ENCODE measurements around the gene CAMTA1.

The CAMTA1 gene

DNA sequence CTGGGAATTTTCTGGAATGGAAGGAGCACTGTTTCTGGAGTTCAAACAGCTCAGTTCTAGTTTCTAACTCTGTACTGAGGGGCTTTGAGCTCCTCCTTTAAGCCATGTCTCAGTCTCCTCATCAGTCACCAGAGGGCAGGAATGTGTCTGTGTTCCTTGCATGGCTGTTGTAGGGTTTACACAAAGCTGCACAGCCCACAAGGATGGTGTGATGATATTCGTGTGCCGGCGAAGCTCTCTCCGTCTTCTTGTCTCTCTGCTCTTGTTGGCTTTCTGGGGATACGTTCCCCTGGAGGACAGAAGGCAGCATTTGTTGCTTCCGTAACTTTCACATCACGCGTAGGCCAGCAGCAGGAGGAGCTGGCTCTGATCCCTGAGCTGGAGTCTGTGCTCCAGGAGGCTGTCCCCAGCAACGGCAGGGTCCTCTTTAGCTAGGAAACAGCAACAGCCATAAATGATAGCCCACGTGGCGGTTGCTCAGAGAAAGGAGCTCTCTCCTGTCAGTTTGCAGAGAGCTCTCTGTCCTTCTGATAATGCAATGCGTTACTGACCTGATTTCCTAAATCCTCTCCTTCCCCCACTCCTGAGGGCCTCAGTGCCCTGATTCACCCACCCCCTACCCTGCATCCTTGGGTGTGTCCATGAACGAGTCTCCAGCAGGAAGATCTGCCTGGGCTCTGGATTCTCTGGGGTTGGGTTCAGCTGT, 796.7 kb downstream of the CAMTA1 start:
- no peaks in the 10 kb centered on the region for H3K27me3 ChIP-seq (ENCODE audit: insufficient read depth, low read length)
- H3K36me3 ChIP-seq (ENCODE audit: insufficient read depth, low read length) = no peaks in the 10 kb centered on the region
- no peak overlapping the region for H3K27ac ChIP-seq (ENCODE audit: low read depth, low read length)
- H3K4me3 ChIP-seq (ENCODE audit: low read length) = no peak overlapping the region
- no peak overlapping the region for H3K9ac ChIP-seq (ENCODE audit: low read depth, low read length)
- H3K9me3 ChIP-seq (ENCODE audit: insufficient read depth, low read depth, low read length) = no peaks in the 10 kb centered on the region
- no peaks in the 10 kb centered on the region for H3K4me1 ChIP-seq (ENCODE audit: insufficient read depth, low read length)
- WGBS = 91% methylated on average over 13 of the region's 13 CpGs

DNA sequence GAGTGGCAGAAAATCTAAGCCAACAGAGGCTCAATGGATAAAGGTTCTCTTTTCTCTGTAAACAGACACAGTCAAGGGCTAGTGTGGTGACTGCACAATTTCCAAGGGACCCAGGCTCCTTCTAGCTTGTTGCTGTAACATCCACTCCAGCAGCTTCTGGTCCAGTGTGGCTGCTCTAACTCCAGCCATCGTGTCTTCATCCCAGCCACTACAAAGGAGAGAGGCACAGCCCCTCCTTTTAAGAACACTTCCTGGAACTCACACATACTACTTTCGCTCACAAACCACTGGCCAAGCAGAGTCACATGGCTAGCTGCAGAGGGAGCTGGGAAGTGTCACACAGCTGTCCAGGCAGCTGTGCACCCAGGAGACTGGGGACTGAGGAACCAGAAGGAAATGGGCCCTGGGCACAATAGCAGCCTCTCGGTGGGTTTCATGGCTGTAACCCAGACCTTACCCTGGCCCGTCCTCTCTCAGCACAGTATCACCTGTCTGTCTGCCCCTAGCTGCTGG, 797.3 kb downstream of the CAMTA1 start:
- no peaks in the 10 kb centered on the region for H3K4me1 ChIP-seq (ENCODE audit: insufficient read depth, low read length)
- no peak overlapping the region for H3K4me3 ChIP-seq (ENCODE audit: low read length)
- no peaks in the 10 kb centered on the region for H3K36me3 ChIP-seq (ENCODE audit: insufficient read depth, low read length)
- H3K27ac ChIP-seq (ENCODE audit: low read depth, low read length) = no peak overlapping the region
- no peak overlapping the region for H3K9ac ChIP-seq (ENCODE audit: low read depth, low read length)
- H3K9me3 ChIP-seq (ENCODE audit: insufficient read depth, low read depth, low read length) = no peaks in the 10 kb centered on the region
- 95% methylated on average over 4 of the region's 4 CpGs for WGBS
- H3K27me3 ChIP-seq (ENCODE audit: insufficient read depth, low read length) = no peaks in the 10 kb centered on the region

DNA sequence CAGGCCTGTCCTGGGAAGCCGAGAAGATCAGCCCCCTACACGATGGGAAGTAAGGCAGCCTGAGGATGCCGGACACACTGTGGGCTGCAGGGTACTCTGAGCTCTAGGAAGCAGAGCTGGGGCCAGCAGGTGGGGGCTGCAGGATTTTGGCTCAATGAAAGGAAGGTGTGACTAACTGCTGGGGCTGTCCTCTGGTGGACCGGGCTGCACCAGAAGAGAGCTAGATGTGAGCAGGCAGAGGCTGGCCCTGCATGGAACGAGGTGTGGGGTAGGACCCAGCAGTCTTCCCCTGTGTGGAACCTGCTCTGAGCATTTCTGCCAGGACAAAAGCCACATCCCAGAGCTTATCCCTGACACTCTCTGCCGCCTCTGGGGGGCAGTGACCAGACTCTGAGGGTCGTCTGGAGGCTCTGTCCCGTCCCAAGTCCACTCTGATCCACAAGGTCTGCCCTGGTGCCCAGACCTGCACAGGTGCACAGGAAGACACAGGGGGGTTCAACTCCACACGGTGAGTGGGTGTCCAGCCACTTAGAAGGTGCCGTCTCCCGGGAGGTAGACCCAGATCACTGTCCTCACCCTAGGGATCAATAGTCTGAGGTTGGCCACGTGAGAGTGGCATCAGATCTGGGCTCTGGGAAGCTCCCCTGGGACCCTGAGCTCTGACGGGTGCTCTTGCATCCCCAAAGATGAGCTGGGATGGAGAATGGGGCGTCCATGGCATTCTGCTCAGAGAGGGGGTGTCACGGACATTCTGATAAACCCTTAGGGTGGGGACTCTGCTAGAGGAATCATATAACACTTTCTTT, 798.2 kb downstream of the CAMTA1 start:
- WGBS = 82% methylated on average over 15 of the region's 15 CpGs

DNA sequence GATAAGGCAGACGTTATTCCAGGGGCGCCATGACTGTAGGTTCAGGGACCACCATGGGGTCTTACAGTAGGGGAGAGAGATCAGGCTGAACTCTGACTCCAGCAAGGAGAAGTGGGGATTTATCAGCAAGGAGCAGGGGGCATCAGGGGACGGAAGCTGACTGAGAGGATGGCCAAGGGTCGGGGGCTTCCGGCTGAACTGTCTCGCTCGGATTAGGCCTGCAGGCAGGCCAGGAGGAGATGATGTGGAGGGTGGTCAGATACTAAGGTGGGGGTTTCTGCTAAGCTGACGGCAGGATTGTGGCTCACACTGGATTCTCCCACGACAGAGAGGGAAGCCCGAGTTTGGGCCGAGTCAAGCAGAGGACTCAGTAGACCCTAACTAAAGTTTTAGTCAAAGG, 798.9 kb downstream of the CAMTA1 start:
- Histone ChIP-seq H3K9ac (ENCODE audit: low read depth, low read length) (no peak overlapping the region), H3K27me3 (ENCODE audit: insufficient read depth, low read length) (no peaks in the 10 kb centered on the region), H3K4me3 (ENCODE audit: low read length) (no peak overlapping the region), H3K36me3 (ENCODE audit: insufficient read depth, low read length) (no peaks in the 10 kb centered on the region), H3K27ac (ENCODE audit: low read depth, low read length) (no peak overlapping the region), H3K4me1 (ENCODE audit: insufficient read depth, low read length) (no peaks in the 10 kb centered on the region), H3K9me3 (ENCODE audit: insufficient read depth, low read depth, low read length) (no peaks in the 10 kb centered on the region)
- WGBS = 92% methylated on average over 11 of the region's 11 CpGs

More for the DNA sequence above, 798.2 kb downstream of the CAMTA1 start:
- Histone ChIP-seq H3K9ac (ENCODE audit: low read depth, low read length) (no peak overlapping the region), H3K27me3 (ENCODE audit: insufficient read depth, low read length) (no peaks in the 10 kb centered on the region), H3K4me1 (ENCODE audit: insufficient read depth, low read length) (no peaks in the 10 kb centered on the region), H3K9me3 (ENCODE audit: insufficient read depth, low read depth, low read length) (no peaks in the 10 kb centered on the region), H3K4me3 (ENCODE audit: low read length) (no peak overlapping the region), H3K36me3 (ENCODE audit: insufficient read depth, low read length) (no peaks in the 10 kb centered on the region), H3K27ac (ENCODE audit: low read depth, low read length) (no peak overlapping the region)

DNA sequence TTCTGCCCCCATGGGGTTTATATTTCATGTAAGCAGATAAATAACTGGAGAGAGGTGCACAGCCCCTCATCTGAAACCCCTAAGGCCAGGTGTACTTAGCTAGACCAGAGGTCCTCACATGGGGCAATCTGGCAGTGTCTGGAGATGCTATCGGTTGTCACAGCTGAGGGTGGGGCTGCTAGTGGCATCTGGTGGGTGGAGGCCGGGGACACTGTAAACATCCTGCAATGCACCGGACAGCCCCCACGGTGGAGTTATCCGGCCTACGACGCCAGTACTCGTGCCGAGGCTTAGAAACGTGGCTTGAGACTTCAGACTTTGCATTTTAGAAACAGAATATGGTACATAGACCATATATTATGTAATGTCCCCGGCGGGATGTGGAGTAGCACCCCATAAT, 799.4 kb downstream of the CAMTA1 start:
- no peak overlapping the region for H3K9ac ChIP-seq (ENCODE audit: low read depth, low read length)
- H3K27me3 ChIP-seq (ENCODE audit: insufficient read depth, low read length) = no peaks in the 10 kb centered on the region
- no peaks in the 10 kb centered on the region for H3K36me3 ChIP-seq (ENCODE audit: insufficient read depth, low read length)
- H3K27ac ChIP-seq (ENCODE audit: low read depth, low read length) = no peak overlapping the region
- H3K9me3 ChIP-seq (ENCODE audit: insufficient read depth, low read depth, low read length) = no peaks in the 10 kb centered on the region
- WGBS = 91% methylated on average over 10 of the region's 12 CpGs
- no peaks in the 10 kb centered on the region for H3K4me1 ChIP-seq (ENCODE audit: insufficient read depth, low read length)
- no peak overlapping the region for H3K4me3 ChIP-seq (ENCODE audit: low read length)

DNA sequence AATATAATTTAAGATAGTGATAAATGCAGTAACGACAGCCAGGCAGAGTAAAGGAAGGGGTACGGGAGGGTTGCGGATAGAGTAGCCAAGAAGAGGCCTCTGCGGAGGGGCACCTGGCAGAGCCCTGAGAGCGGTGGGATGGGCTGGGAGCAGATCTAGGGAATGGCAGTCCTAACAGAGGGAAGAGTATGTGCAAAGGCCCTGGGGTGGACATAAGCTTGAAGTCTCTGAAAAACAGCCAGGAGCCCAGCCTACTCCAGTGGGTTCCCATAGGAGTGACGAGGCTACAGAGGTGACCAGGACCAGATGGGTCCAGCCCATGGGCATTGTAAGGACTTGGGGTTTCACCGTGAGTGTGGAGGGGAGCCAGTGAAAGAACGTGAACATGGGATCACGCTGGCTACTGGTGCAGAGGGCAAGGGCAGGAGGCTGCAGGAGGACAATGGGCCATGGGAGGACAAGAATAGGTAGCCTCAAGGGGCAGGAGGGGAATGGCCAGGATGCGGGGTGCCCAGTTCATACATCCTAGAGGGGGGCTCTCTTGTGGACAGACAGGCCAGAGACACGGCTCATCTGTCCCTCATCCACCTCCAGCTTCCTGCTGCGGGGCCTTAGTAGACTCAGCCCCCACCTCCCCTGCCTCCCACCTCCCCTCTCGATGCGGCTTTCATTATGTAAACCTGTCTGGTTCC, 800.1 kb downstream of the CAMTA1 start:
- 92% methylated on average over 14 of the region's 14 CpGs for WGBS
- Histone ChIP-seq H3K36me3 (ENCODE audit: insufficient read depth, low read length) (no peaks in the 10 kb centered on the region), H3K9ac (ENCODE audit: low read depth, low read length) (no peak overlapping the region), H3K4me3 (ENCODE audit: low read length) (no peak overlapping the region), H3K27ac (ENCODE audit: low read depth, low read length) (no peak overlapping the region), H3K27me3 (ENCODE audit: insufficient read depth, low read length) (no peaks in the 10 kb centered on the region), H3K9me3 (ENCODE audit: insufficient read depth, low read depth, low read length) (no peaks in the 10 kb centered on the region), H3K4me1 (ENCODE audit: insufficient read depth, low read length) (no peaks in the 10 kb centered on the region)

DNA sequence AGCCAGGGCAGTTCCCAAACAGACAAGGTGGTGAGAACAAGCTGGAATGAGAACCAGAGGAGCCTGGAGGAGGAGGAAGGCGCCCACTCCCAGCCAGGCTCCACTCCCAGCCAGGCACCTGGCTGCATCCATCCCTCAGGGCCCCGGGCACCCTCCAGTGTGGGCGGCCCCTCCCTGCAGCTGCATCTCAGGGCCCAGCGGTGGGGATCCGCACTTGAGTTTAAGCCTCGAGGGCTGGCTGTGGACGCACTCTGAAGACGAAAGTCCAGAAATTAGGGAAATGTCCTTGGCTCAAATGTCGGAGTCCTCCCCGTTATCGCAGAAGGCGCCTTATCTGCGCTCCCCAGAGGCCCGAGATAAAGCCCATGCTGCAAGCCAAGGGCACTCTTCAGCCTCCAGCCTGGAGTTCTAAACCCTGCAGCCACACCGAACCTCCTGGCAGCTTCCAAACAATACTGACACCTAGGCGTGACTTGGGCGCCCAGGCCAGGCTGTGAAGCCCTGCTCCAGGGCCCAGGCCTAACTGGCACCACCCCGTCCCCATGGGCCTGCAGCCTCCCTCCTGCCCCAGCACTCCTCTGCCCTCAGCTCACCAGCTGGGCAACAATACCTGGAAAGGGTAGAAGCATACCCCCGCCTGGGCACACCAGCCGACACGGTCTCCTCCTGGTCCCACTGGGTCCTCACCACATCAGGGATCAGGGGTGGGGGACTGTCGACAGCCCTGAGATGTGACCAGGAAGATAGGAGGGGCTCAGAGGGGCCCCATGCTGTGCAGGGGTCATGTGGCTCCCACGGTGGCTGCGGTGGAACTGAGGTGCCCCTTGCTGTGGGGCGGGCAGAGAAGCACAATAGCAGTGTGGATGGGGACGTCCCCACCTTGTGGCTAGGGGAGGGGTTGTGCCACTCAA, 801.0 kb downstream of the CAMTA1 start:
- Histone ChIP-seq H3K36me3 (ENCODE audit: insufficient read depth, low read length) (no peaks in the 10 kb centered on the region), H3K9ac (ENCODE audit: low read depth, low read length) (no peak overlapping the region), H3K9me3 (ENCODE audit: insufficient read depth, low read depth, low read length) (no peaks in the 10 kb centered on the region), H3K4me3 (ENCODE audit: low read length) (no peak overlapping the region), H3K27me3 (ENCODE audit: insufficient read depth, low read length) (no peaks in the 10 kb centered on the region), H3K4me1 (ENCODE audit: insufficient read depth, low read length) (no peaks in the 10 kb centered on the region), H3K27ac (ENCODE audit: low read depth, low read length) (no peak overlapping the region)
- 82% methylated on average over 26 of the region's 26 CpGs for WGBS

DNA sequence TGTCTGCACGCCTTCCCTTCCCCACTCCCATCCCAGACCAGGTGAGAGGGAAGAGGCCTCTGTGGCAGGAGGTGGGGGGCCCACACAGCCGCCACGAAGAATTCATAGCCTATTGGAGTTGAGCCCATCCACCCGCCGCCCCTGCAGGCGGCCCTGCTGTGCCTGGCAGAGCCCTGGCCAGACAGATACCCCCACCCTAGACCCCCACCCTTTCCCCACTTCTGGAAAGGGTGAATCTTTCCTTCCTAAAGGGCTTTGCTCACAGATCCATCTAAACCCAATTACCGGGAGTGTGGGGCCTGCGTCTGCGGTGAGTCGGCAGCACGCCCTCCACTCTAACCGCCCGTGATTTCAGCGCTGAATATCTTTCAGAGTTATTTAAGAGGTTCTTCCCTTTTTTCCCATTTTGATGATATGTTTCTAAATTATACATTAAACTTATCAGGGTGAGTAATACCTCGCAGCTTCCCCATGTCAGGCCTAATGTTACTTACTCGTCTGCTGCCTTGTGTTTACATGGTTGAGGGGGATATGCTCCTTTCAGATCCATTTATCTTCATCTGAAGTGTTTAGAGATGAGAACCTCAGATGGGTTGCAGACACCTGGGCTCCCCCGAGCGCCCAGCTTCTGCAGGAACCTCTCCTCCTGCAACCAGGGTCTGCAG, 802.0 kb downstream of the CAMTA1 start:
- Histone ChIP-seq H3K9ac (ENCODE audit: low read depth, low read length) (no peak overlapping the region), H3K9me3 (ENCODE audit: insufficient read depth, low read depth, low read length) (no peaks in the 10 kb centered on the region), H3K4me3 (ENCODE audit: low read length) (no peak overlapping the region), H3K27me3 (ENCODE audit: insufficient read depth, low read length) (no peaks in the 10 kb centered on the region), H3K4me1 (ENCODE audit: insufficient read depth, low read length) (no peaks in the 10 kb centered on the region), H3K36me3 (ENCODE audit: insufficient read depth, low read length) (no peaks in the 10 kb centered on the region), H3K27ac (ENCODE audit: low read depth, low read length) (no peak overlapping the region)
- WGBS = 91% methylated on average over 16 of the region's 18 CpGs

DNA sequence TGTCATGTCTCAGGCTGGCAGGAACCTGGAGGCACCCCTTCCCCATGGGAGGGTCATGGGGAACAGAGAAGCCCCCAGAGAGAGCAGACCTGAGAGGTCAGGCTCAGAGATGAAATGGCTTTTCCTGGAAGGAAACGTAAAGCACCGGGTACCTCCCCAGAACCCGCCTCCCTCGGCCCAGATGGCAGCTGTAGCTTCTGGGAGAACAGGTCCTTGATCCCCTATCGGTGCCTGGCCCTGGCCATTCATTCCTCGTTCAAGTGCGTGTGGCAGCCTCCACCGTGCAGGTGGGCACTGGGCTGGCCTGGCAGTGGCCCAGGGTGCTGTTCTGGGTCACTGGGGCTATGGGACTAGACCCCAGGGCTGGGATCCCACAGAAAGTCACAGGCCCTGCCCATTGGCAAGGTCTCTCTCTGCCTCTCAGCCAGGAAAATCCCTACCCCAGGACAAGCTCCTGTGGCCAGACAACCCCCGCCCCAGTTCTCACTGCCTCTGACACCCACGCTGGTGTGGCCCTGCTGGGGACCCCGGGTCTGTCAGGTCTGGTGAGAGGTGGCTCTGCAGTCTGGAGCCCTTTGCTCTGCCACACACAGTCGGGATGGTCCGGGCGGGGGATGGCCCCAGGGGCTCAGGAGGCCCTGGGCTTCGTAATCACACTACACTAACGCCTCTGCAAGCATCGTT, 802.7 kb downstream of the CAMTA1 start:
- Histone ChIP-seq H3K9me3 (ENCODE audit: insufficient read depth, low read depth, low read length) (no peaks in the 10 kb centered on the region), H3K27ac (ENCODE audit: low read depth, low read length) (no peak overlapping the region), H3K9ac (ENCODE audit: low read depth, low read length) (no peak overlapping the region), H3K4me3 (ENCODE audit: low read length) (no peak overlapping the region), H3K4me1 (ENCODE audit: insufficient read depth, low read length) (no peaks in the 10 kb centered on the region), H3K36me3 (ENCODE audit: insufficient read depth, low read length) (no peaks in the 10 kb centered on the region), H3K27me3 (ENCODE audit: insufficient read depth, low read length) (no peaks in the 10 kb centered on the region)
- WGBS = 91% methylated on average over 17 of the region's 17 CpGs

DNA sequence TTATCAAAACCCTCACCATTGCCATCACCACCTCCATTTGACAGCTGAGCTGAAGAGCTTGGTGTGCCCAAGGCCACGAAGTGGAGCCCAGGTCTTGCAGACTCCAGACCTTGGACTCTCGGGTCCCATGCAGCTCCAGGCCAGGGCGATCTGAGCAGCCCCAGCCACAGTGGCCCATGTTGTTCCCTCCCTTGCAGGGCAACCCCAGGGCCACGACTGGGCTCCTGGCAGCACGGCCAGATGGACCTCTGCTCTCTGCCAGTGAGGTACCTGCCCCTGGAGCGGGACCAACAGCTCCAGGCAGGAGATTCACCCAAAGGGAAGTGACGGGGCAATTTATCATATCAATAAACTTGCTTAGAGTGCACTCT, 803.2 kb downstream of the CAMTA1 start:
- WGBS = 92% methylated on average over 7 of the region's 7 CpGs
- Histone ChIP-seq H3K9me3 (ENCODE audit: insufficient read depth, low read depth, low read length) (no peaks in the 10 kb centered on the region), H3K9ac (ENCODE audit: low read depth, low read length) (no peak overlapping the region), H3K27ac (ENCODE audit: low read depth, low read length) (no peak overlapping the region), H3K27me3 (ENCODE audit: insufficient read depth, low read length) (no peaks in the 10 kb centered on the region), H3K36me3 (ENCODE audit: insufficient read depth, low read length) (no peaks in the 10 kb centered on the region), H3K4me3 (ENCODE audit: low read length) (no peak overlapping the region), H3K4me1 (ENCODE audit: insufficient read depth, low read length) (no peaks in the 10 kb centered on the region)
